ENCODE measurements around the gene CHAF1A. TPM values are rescaled to one million over a fixed set of nuclear protein-coding genes. Genes with fewer than 3 reads are reported as not detected.
A peak's percentile ranks its signal among the peaks of the same experiment; 100 is the strongest.

CHAF1A gene
- total and polyA plus RNA-seq, 2 of the 8 experiments (the other 6 are each of a cell fraction or from before 2014, with no cell fraction given): 122 to 147 TPM

- TF ChIP-seq CHD1 (IDR thresholded peaks at IDR 0.05; ENCODE audit: low read depth, low read length): no peak
- peak; percentile 84 for TF ChIP-seq TEAD4 (IDR thresholded peaks at IDR 0.05; ENCODE audit: low read depth, low read length)
- TF ChIP-seq JUND (IDR thresholded peaks at IDR 0.05; ENCODE audit: low read length): no peak
- TF ChIP-seq CHD7 (IDR thresholded peaks at IDR 0.05; ENCODE audit: insufficient replicate concordance, low read length): no peak
- no peak for TF ChIP-seq TCF12 (IDR thresholded peaks at IDR 0.05; ENCODE audit: low read depth, low read length)
- no peak for TF ChIP-seq CTCF (IDR thresholded peaks at IDR 0.05; ENCODE audit: control extremely low read depth in 1 of 3, insufficient read depth in 1 of 3, low read depth in 1 of 3, low read length in 3 of 3)
- peak; percentile 65 for TF ChIP-seq CREB1 (IDR thresholded peaks at IDR 0.05)
- peak; percentile 79 for TF ChIP-seq MAX (IDR thresholded peaks at IDR 0.05)
These were observed 55.4 kb downstream of the CHAF1A start, which contains the start of gene UBXN6 (continued) for GRCh38 chr19:4457654-4458395.
